Measurements from ENCODE around the gene TMSB10. TPM values are rescaled to one million over a fixed set of nuclear protein-coding genes. Genes with fewer than 3 reads are reported as not detected.
A peak's percentile ranks its signal among the peaks of the same experiment; 100 is the strongest.

Gene TMSB10
- total RNA-seq, 1 experiment from 2014 or later = 1,437 TPM

- H3K27ac Mint-ChIP-seq (ENCODE audit: unreplicated experiment) = no peak overlapping the region
- peaks cover 19% of the 10 kb centered on the region for H3K4me1 Mint-ChIP-seq (ENCODE audit: low read depth, unreplicated experiment)
- intact Hi-C loops (cut with micrococcal nuclease; ENCODE audit: unreplicated experiment) = no loop called here
- peaks cover 16% of the 10 kb centered on the region for H3K36me3 Mint-ChIP-seq (ENCODE audit: insufficient read depth, unreplicated experiment)
- no TSS peak for BruUV-seq (replicated peaks)
- TF ChIP-seq CTCF (IDR thresholded peaks at IDR 0.05; ENCODE audit: unreplicated experiment) = no peak
- no peaks in the 10 kb centered on the region for H3K9me3 Mint-ChIP-seq (ENCODE audit: low read depth, unreplicated experiment)
- CTCF ChIA-PET = no interaction called here
- H3K4me3 Mint-ChIP-seq (ENCODE audit: low read depth, unreplicated experiment) = no peak overlapping the region
- DNase-seq = no peak
- no peaks in the 10 kb centered on the region for H3K27me3 Mint-ChIP-seq (ENCODE audit: unreplicated experiment)
Measured at GRCh38 chr2:84900971-84901370, 4.5 kb upstream of the TMSB10 start.

GRCh38 chr2:84901593-84902120 lies 3.8 kb upstream of the TMSB10 start:
- Mint-ChIP-seq H3K36me3 (ENCODE audit: insufficient read depth, unreplicated experiment) (peaks cover 23% of the 10 kb centered on the region), H3K27ac (ENCODE audit: unreplicated experiment) (no peak overlapping the region), H3K9me3 (ENCODE audit: low read depth, unreplicated experiment) (no peaks in the 10 kb centered on the region), H3K4me1 (ENCODE audit: low read depth, unreplicated experiment) (peaks cover 19% of the 10 kb centered on the region), H3K27me3 (ENCODE audit: unreplicated experiment) (no peaks in the 10 kb centered on the region), H3K4me3 (ENCODE audit: low read depth, unreplicated experiment) (no peak overlapping the region)
- TF ChIP-seq CTCF (IDR thresholded peaks at IDR 0.05; ENCODE audit: unreplicated experiment) = no peak
- CTCF ChIA-PET = no interaction called here
- intact Hi-C loops (cut with micrococcal nuclease; ENCODE audit: unreplicated experiment) = no loop called here
- no peak for DNase-seq
- no TSS peak for BruUV-seq (replicated peaks)

GRCh38 chr2:84902526-84902925 lies 2.9 kb upstream of the TMSB10 start:
- Mint-ChIP-seq H3K27ac (ENCODE audit: unreplicated experiment) (no peak overlapping the region), H3K36me3 (ENCODE audit: insufficient read depth, unreplicated experiment) (peaks cover 31% of the 10 kb centered on the region), H3K27me3 (ENCODE audit: unreplicated experiment) (no peaks in the 10 kb centered on the region), H3K9me3 (ENCODE audit: low read depth, unreplicated experiment) (no peaks in the 10 kb centered on the region), H3K4me3 (ENCODE audit: low read depth, unreplicated experiment) (no peak overlapping the region), H3K4me1 (ENCODE audit: low read depth, unreplicated experiment) (peaks cover 25% of the 10 kb centered on the region)
- no peak for DNase-seq
- TF ChIP-seq CTCF (IDR thresholded peaks at IDR 0.05; ENCODE audit: unreplicated experiment) = no peak
- no TSS peak for BruUV-seq (replicated peaks)
- intact Hi-C loops (cut with micrococcal nuclease; ENCODE audit: unreplicated experiment) = no loop called here
- CTCF ChIA-PET = no interaction called here

GRCh38 chr2:84904151-84904550 lies 1.3 kb upstream of the TMSB10 start:
- Mint-ChIP-seq H3K36me3 (ENCODE audit: insufficient read depth, unreplicated experiment) (peaks cover 46% of the 10 kb centered on the region), H3K4me1 (ENCODE audit: low read depth, unreplicated experiment) (peaks cover 32% of the 10 kb centered on the region), H3K27me3 (ENCODE audit: unreplicated experiment) (no peaks in the 10 kb centered on the region), H3K9me3 (ENCODE audit: low read depth, unreplicated experiment) (no peaks in the 10 kb centered on the region), H3K27ac (ENCODE audit: unreplicated experiment) (no peak overlapping the region), H3K4me3 (ENCODE audit: low read depth, unreplicated experiment) (peak overlapping the region; percentile 86)
- no peak for DNase-seq
- intact Hi-C loops (cut with micrococcal nuclease; ENCODE audit: unreplicated experiment) = no loop called here
- CTCF ChIA-PET = interaction anchor here (1.2 kb wide), 1 partner anchor 115 kb away, joined by 3 read pairs; no protein-coding TSS in a partner anchor
- no TSS peak for BruUV-seq (replicated peaks)
- TF ChIP-seq CTCF (IDR thresholded peaks at IDR 0.05; ENCODE audit: unreplicated experiment) = no peak
